NCI-H146 treated with DMSO at 0.1 percent for 48 hours (cell line): ENCODE measurements around the gene ARHGEF11.

Experiments used
- DNase-seq: peaks from one replicate; lab custom pipeline; 2025; ENCODE audit not compliant: unreplicated experiment; lab: John Stamatoyannopoulos, UW

The ARHGEF11 gene

GRCh38 chr1:156898161-156898566 lies 147.4 kb downstream of the ARHGEF11 start:
- DNase-seq = no peak

DNA sequence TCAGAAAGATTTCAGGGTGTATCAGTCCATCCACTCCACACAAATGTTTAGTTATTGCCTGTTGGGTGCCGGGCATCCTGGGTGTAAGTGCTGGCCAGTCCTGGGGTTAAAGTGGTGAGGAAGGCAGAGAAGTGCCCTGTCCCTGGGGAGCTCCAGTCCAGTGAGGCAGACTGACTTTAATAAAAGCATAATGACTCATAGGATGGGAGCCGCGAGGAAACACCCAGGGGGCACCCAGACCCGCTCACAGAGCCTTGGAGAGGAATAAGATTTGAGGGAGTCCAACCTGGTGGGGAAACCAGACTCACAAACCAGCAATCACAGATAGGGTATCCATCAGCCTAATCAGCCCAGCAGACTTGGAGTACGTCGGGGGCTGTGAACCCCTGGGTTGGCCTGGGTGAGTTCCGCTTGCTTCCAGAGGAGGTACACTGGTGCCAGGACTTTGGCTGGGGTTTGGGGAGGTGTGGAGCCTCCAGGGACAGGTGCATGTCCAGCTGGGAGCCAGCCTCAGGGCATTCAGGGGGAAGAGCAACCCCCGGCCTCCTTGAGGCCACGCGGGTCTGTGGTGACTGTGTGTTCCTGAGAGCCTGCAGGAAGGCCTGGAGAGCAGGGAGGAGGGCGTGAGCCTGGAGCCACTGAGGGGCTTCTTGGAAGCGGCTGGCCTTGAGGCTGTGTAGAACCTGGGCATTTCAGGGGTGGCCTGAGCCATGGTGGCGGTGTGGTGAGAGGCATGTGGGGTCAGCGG lies 148.3 kb downstream of the ARHGEF11 start:
- no peak for DNase-seq

GRCh38 chr1:156896490-156897033 lies 149.0 kb downstream of the ARHGEF11 start:
- no peak for DNase-seq

DNA sequence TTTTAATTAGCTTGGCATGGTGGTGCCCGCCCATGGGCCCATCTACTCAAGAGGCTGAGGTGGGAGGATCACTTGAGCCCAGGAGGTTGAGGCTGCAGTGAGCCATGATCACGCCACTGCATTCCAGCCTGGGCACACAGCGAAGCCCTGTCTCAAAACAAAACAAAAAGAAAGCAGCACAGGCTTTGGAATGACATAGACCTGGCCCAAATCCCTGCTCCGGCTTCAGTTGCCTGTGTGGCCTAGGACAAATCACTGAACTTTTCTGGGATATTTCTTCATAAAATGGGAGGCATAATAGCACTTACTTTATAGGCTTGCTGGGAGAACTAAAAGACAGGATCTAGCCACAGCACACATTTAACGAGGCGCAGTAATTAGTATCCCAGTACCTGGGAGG lies 149.6 kb downstream of the ARHGEF11 start:
- no peak for DNase-seq

GRCh38 chr1:156895455-156895812 lies 150.1 kb downstream of the ARHGEF11 start:
- no peak for DNase-seq

DNA sequence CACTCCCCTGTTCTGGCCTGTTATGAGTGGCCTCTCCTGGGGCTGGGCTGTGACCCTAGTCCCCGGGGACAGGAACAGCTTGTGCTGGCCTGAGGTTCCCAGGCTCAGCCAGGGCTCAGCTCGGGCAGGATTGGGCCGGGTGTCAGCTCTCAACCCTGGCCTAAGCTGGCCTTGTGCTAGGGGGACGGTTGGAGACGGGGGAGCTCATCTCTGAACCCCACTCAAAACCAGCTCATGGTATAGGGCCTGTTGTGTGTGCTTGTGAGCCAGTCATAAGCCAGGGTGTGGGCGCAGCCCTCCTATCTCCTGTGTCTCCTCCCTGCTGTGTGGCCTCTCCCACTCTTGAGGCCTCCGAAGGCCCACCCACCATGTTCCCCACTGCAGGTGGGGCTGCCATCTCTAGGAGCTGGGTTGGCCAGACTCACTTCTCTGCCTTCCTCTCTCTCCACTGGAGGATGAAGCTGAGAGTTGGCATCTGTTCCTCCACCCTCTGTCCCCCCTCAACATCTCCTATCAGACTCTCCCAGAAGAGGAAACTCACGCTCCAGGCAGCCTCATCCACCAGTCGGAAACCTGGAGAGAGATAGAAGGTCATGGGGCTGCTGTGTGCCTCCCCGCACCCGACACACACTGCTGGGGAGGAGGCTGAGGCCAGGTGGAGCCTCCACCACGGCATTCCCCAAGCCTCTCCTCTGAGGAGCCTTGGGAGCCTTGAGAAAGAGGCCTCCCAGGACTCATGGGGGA lies 150.7 kb downstream of the ARHGEF11 start:
- no peak for DNase-seq

GRCh38 chr1:156894001-156894400 lies 151.5 kb downstream of the ARHGEF11 start:
- DNase-seq = no peak

DNA sequence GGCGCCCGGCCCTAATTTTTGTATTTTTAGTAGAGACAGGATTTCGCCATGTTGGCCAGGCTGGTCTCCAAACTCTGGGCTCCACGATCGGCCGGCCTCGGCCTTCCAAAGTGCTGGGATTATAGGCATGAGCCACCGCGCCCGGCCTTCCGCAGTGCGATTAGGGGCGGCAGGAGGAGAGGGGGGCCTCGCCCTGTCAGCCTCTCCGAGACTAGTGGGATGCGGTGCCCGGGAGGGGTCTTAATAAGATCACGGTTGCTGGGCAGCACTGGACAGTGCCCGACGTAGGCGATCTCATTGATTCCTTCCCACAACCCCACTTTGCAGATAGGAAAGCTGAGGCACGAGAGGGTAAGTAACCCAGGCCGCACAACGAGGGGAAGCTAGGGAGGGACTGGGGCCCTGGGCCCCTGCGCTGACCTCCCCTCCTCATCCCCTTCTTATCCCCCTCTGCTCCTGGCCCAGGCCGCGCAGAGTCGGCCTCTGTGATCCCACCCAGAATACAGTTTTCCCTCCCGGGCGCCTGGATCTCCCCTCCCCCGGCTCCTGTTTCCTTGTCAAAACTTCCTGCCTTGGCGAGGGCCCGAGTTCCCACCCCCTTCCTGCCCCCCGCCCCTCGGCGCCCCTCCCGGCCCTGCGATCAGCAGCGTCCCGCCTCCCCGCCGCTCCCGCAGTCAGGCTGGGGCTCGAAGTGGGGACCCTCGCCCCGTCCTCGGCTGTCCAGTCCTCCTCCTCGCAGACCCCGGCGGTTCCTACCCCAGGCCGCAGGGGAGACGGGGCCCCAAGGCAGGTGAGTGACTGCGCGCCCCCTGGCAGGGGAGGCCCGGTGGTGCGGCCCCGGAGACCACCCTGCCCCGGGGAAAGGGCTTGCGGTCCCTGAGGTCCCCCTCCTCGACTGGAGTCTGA lies 152.2 kb downstream of the ARHGEF11 start, which contains the start of gene PEAR1:
Gene PEAR1 (plus strand): TSS at position 671 of the 906 bp plus-strand sequence. CDS start 10,209 bp downstream, outside the sequence.
- DNase-seq = no peak

- peak; percentile 41 for DNase-seq
These were observed 153.1 kb downstream of the ARHGEF11 start for GRCh38 chr1:156892190-156893047.

GRCh38 chr1:156889802-156890580 lies 155.6 kb downstream of the ARHGEF11 start:
- peak; percentile 64 for DNase-seq

GRCh38 chr1:156887734-156888133 lies 157.8 kb downstream of the ARHGEF11 start:
- no peak for DNase-seq

GRCh38 chr1:156887317-156887716 lies 158.2 kb downstream of the ARHGEF11 start:
- no peak for DNase-seq

- DNase-seq = no peak
These were observed 158.8 kb downstream of the ARHGEF11 start for GRCh38 chr1:156886583-156887281.

DNA sequence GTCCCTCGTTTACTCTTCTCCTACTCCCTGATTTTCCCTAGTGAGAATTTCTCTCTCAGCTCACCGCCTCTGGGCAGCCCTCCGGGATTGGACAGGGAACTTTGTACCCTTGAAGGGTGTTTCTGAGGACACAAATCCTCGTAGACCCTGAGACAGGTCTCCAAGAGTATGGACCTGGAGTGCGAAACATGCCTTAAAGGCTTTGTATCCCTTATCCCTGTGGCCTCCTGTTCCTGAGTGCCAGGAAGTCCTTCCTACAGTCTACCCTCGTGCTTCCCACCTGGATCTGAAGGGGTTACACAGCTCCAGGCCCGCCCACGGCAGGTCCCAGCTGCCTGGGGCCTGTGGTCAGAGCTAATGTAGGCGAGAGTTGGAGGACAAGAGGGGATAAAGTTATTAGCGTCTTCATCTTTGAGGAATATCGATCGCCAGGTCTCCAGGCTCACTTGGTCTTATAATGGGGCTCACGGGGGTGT lies 159.6 kb downstream of the ARHGEF11 start:
- no peak for DNase-seq

- no peak for DNase-seq
These were observed 160.2 kb downstream of the ARHGEF11 start for GRCh38 chr1:156885314-156885713.
